HepG2 (cell line): ENCODE measurements around the gene C3orf22. TPM values are rescaled to one million over a fixed set of nuclear protein-coding genes. Genes with fewer than 3 reads are reported as not detected.

Experiments used
- ARNTL ChIP-seq: sonication (generic); formaldehyde crosslinking; IDR thresholded peaks from 2 replicates; pipeline ENCODE4 v1.4.0; 2020; ENCODE audit warnings: mild to moderate bottlenecking, missing genetic modification reagents
- CEBPZ ChIP-seq: IDR thresholded peaks from 2 replicates; pipeline ENCODE4 v1.6.1; 2012; ENCODE audit warnings: low read length, improper control_type of control experiment
- MEIS1 ChIP-seq: sonication (generic); formaldehyde crosslinking; IDR thresholded peaks from 2 replicates; pipeline ENCODE4 v1.9.0; 2021; ENCODE audit warnings: mild to moderate bottlenecking, missing genetic modification reagents, moderate library complexity, borderline replicate concordance
- NR2F6 ChIP-seq, 2 experiments: IDR thresholded peaks; 2 replicates each; pipeline ENCODE4 v1.6.1; 2016; ENCODE audit warnings: antibody characterized with exemption in 1 of 2, mild to moderate bottlenecking in 1 of 2
- THAP8 ChIP-seq: sonication (generic); formaldehyde crosslinking; IDR thresholded peaks from 2 replicates; pipeline ENCODE4 v1.5.1; 2020; ENCODE audit warnings: missing genetic modification reagents, mild to moderate bottlenecking, borderline replicate concordance
- TIGD3 ChIP-seq: sonication (generic); formaldehyde crosslinking; IDR thresholded peaks from 2 replicates; pipeline ENCODE4 v1.5.1; 2020; ENCODE audit warnings: mild to moderate bottlenecking, missing genetic modification reagents, borderline replicate concordance
- ZBTB46 ChIP-seq: sonication (generic); formaldehyde crosslinking; IDR thresholded peaks from 2 replicates; pipeline ENCODE4 v1.4.0; 2020; ENCODE audit warnings: mild to moderate bottlenecking, missing genetic modification reagents, borderline replicate concordance
- ZHX2 ChIP-seq, 2 experiments: sonication (generic) in 1 of 2; formaldehyde crosslinking in 1 of 2; IDR thresholded peaks; 2 replicates each; pipeline versions ENCODE4 v1.6.1 to v1.9.0; 2014 to 2022; ENCODE audit warnings: antibody characterized with exemption in 1 of 2, borderline replicate concordance in 1 of 2, inconsistent platforms in 1 of 2, low read depth in 1 of 2, missing genetic modification reagents in 1 of 2
- ZMYM3 ChIP-seq: sonication (generic); formaldehyde crosslinking; IDR thresholded peaks from 2 replicates; pipeline ENCODE4 v1.5.1; 2020; ENCODE audit warnings: mild to moderate bottlenecking, missing genetic modification reagents
- ZNF451 ChIP-seq: sonication (generic); formaldehyde crosslinking; IDR thresholded peaks from 2 replicates; pipeline ENCODE4 v1.5.0; 2020; ENCODE audit warnings: mild to moderate bottlenecking, missing genetic modification reagents
- ZNF639 ChIP-seq: conservative IDR thresholded peaks from 2 replicates; pipeline ENCODE4 v1.6.1; 2018; ENCODE audit warnings: missing genetic modification reagents
- ZNF777 ChIP-seq: sonication (generic); formaldehyde crosslinking; IDR thresholded peaks from 2 replicates; pipeline ENCODE4 v1.4.0; 2020; ENCODE audit warnings: missing genetic modification reagents
- ZSCAN22 ChIP-seq: sonication (generic); formaldehyde crosslinking; IDR thresholded peaks from 2 replicates; pipeline ENCODE4 v1.4.0; 2020; ENCODE audit warnings: mild to moderate bottlenecking, missing genetic modification reagents
- polyA plus RNA-seq, 8 experiments: library from polyadenylated mRNA; depleted of rRNA in 3 of 8; stranded (reverse) in 7 of 8; unstranded in 1 of 8; fragments of >200 nt; fragmentation: Illumina TruSeq in 4 of 8; extraction: Trizol in 4 of 8; gene quantifications; 2 replicates each; pipeline versions ENCODE4 v1.2.1 to v1.2.3, GENCODE V29; 2011 to 2016; ENCODE audit warnings: low read depth in 4 of 8, missing spikeins in 1 of 8, mixed read lengths in 1 of 8; ENCODE audit not compliant: insufficient read depth in 1 of 8
- total RNA-seq, 5 experiments: library from RNA; depleted of rRNA; stranded (reverse); fragments of >200 nt; fragmentation: Illumina TruSeq; extraction: Trizol; gene quantifications; 2 replicates each; pipeline ENCODE4 v1.2.3, GENCODE V29; 2016; ENCODE audit warnings: low read depth in 1 of 5

The C3orf22 gene
- total and polyA plus RNA-seq, 2 of the 13 experiments (the other 11 are each of a cell fraction or from before 2014, with no cell fraction given) = not detected

GRCh38 chr3:126524429-126524988 lies 34.2 kb downstream of the C3orf22 start (continued):
- TF ChIP-seq THAP8 (CRISPR knock-in tag) (no peak), ZBTB46 (CRISPR knock-in tag) (0 out of 2 replicates have a peak, but pooled peaks have one; percentile 44), NR2F6 (IDR thresholded peaks at IDR 0.05) (no peak), NR2F6 (CRISPR knock-in tag; IDR thresholded peaks at IDR 0.05) (peak; percentile 3; the same call in 1 of the 2 replicates), ZSCAN22 (CRISPR knock-in tag) (no peak), TIGD3 (CRISPR knock-in tag) (peak; percentile 70; the same call in 1 of the 2 replicates), ARNTL (0 out of 2 replicates have a peak, but pooled peaks have one; percentile 2), ZNF639 (no peak), CEBPZ (no peak), MEIS1 (CRISPR knock-in tag) (no peak), ZNF451 (CRISPR knock-in tag) (no peak), ZMYM3 (peak; percentile 45; the same call in 1 of the 2 replicates), ZHX2 (IDR thresholded peaks at IDR 0.05; ENCODE audit: low read depth) (no peak), ZHX2 (CRISPR knock-in tag; IDR thresholded peaks at IDR 0.05; ENCODE audit: borderline replicate concordance) (0 out of 2 replicates have a peak, but pooled peaks have one; percentile 0), ZNF777 (CRISPR knock-in tag) (peak; percentile 29)
